ENCODE results near the gene TMC8. TPM values are rescaled to one million over a fixed set of nuclear protein-coding genes. Genes with fewer than 3 reads are reported as not detected.

Gene TMC8
- total and polyA plus RNA-seq, 4 donors = 1.3 to 14.5 (median 5.0) TPM

- no peak overlapping the region for H3K27ac ChIP-seq (ENCODE audit: low read depth in 1 of 2, low read length in 2 of 2)
- H3K4me3 ChIP-seq (ENCODE audit: low read depth in 1 of 3, low read length in 3 of 3) = no peak overlapping the region
- TF ChIP-seq, protein P1, sequence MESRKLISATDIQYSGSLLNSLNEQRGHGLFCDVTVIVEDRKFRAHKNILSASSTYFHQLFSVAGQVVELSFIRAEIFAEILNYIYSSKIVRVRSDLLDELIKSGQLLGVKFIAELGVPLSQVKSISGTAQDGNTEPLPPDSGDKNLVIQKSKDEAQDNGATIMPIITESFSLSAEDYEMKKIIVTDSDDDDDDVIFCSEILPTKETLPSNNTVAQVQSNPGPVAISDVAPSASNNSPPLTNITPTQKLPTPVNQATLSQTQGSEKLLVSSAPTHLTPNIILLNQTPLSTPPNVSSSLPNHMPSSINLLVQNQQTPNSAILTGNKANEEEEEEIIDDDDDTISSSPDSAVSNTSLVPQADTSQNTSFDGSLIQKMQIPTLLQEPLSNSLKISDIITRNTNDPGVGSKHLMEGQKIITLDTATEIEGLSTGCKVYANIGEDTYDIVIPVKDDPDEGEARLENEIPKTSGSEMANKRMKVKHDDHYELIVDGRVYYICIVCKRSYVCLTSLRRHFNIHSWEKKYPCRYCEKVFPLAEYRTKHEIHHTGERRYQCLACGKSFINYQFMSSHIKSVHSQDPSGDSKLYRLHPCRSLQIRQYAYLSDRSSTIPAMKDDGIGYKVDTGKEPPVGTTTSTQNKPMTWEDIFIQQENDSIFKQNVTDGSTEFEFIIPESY (IDR thresholded peaks at IDR 0.05) = no peak
- TF ChIP-seq REST (IDR thresholded peaks at IDR 0.05) (no peak), RAD21 (IDR thresholded peaks at IDR 0.05) (no peak), HNF4A (conservative IDR thresholded peaks at IDR 0.05) (no peak), FOXA2 (IDR thresholded peaks at IDR 0.05) (no peak), RXRA (IDR thresholded peaks at IDR 0.05) (no peak), YY1 (IDR thresholded peaks at IDR 0.05) (no peak), ATF3 (IDR thresholded peaks at IDR 0.05) (no peak), EGR1 (IDR thresholded peaks at IDR 0.05; ENCODE audit: low read depth in 2 of 2) (no peak), NR2F2 (IDR thresholded peaks at IDR 0.05) (no peak), HNF4G (IDR thresholded peaks at IDR 0.05) (no peak), JUND (IDR thresholded peaks at IDR 0.05) (no peak), CTCF (IDR thresholded peaks at IDR 0.05; ENCODE audit: low read depth, low read length, missing input control) (no peak), GABPA (IDR thresholded peaks at IDR 0.05 in 1 of 2, conservative IDR thresholded peaks at IDR 0.05 in 1 of 2) (no peak), TAF1 (conservative IDR thresholded peaks at IDR 0.05) (no peak)
- no peaks in the 10 kb centered on the region for H3K4me1 ChIP-seq (ENCODE audit: control insufficient read depth in 4 of 4, insufficient read depth in 4 of 4, low read length in 3 of 4)
- no peak overlapping the region for H3K9ac ChIP-seq (ENCODE audit: low read depth in 1 of 2, low read length in 2 of 2)
- DNase-seq (ENCODE audit: low spot score) = no peak
- H3K9me3 ChIP-seq (ENCODE audit: control insufficient read depth in 4 of 4, low read length in 3 of 4) = no peaks in the 10 kb centered on the region
- H3K27me3 ChIP-seq (ENCODE audit: control insufficient read depth in 4 of 4, insufficient read depth in 4 of 4, low read length in 3 of 4) = no peaks in the 10 kb centered on the region
- H3K36me3 ChIP-seq (ENCODE audit: control insufficient read depth in 4 of 4, insufficient read depth in 3 of 4, low read depth in 1 of 4, low read length in 3 of 4) = peaks cover 3 to 35% (median 13%) of the 10 kb centered on the region in 4 donors
- WGBS = 97% methylated on average over 28 of the region's 28 CpGs
Measured at GRCh38 chr17:78104540-78104941, 26.0 kb upstream of the TMC8 start.

GRCh38 chr17:78105101-78105500, 25.5 kb upstream of the TMC8 start:
- no peak overlapping the region for H3K4me3 ChIP-seq (ENCODE audit: low read depth in 1 of 3, low read length in 3 of 3)
- no peak overlapping the region for H3K27ac ChIP-seq (ENCODE audit: low read depth in 1 of 2, low read length in 2 of 2)
- H3K9me3 ChIP-seq (ENCODE audit: control insufficient read depth in 4 of 4, low read length in 3 of 4) = no peaks in the 10 kb centered on the region
- WGBS = 93% methylated on average over 16 of the region's 16 CpGs
- H3K36me3 ChIP-seq (ENCODE audit: control insufficient read depth in 4 of 4, insufficient read depth in 3 of 4, low read depth in 1 of 4, low read length in 3 of 4) = peaks cover 3 to 35% (median 13%) of the 10 kb centered on the region in 4 donors
- no peaks in the 10 kb centered on the region for H3K4me1 ChIP-seq (ENCODE audit: control insufficient read depth in 4 of 4, insufficient read depth in 4 of 4, low read length in 3 of 4)
- TF ChIP-seq CTCF (IDR thresholded peaks at IDR 0.05; ENCODE audit: low read depth, low read length, missing input control) (no peak), REST (IDR thresholded peaks at IDR 0.05) (no peak), FOXA1 (IDR thresholded peaks at IDR 0.05) (no peak), GABPA (IDR thresholded peaks at IDR 0.05 in 1 of 2, conservative IDR thresholded peaks at IDR 0.05 in 1 of 2) (no peak), NR2F2 (IDR thresholded peaks at IDR 0.05) (no peak), YY1 (IDR thresholded peaks at IDR 0.05) (no peak), HNF4G (IDR thresholded peaks at IDR 0.05) (no peak), HNF4A (conservative IDR thresholded peaks at IDR 0.05) (no peak), FOXA2 (IDR thresholded peaks at IDR 0.05) (no peak), RXRA (IDR thresholded peaks at IDR 0.05) (no peak), ATF3 (IDR thresholded peaks at IDR 0.05) (no peak)
- DNase-seq (ENCODE audit: low spot score) = no peak
- no peak overlapping the region for H3K9ac ChIP-seq (ENCODE audit: low read depth in 1 of 2, low read length in 2 of 2)
- H3K27me3 ChIP-seq (ENCODE audit: control insufficient read depth in 4 of 4, insufficient read depth in 4 of 4, low read length in 3 of 4) = no peaks in the 10 kb centered on the region

Measured in liver (tissue), 9 donors.